Kasumi-1 (cell line): Measurements from ENCODE around the gene ASCC1.
"Not testable (repeated sequence)": the region's sequence is repeated elsewhere in the genome, so short reads cannot be mapped to it uniquely, and the experiment has no call there.

ENCODE experiments used
- DNase-seq, 2 experiments: peaks; one replicate each; lab custom pipeline; 2025; lab: John Stamatoyannopoulos, UW

Gene ASCC1

GRCh38 chr10:72249176-72249862 lies 33.2 kb upstream of the ASCC1 start:
- DNase-seq = not testable (repeated sequence)

- DNase-seq = peak; percentile 95 to 96
Observed at GRCh38 chr10:72248468-72249151, 32.5 kb upstream of the ASCC1 start.

DNA sequence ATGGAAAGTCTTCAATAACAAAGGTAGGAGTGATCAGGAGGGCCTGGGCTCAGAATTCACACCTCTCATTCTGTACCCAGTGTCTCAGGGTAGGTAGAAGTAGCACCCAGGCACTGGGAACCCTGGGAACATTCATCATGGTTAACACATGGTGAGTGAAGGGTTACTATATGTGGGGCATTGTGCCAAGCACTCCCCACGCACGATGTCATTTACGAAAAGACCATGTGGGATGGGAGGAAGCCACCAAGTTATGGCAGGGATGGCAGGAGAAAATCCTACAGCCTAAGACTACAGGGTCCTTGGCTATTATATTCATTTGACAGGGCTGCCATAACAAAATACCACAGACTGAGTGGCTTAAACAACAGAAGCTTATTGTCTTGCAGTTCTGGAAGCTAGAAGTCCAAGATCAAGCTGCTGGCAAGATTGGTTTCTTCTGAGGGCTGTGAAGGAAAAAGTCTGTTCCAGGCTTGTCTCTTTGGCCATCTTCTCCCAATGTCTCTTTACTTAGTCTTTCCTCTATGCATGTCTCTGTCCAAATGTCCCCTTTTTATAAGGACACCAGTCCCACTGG lies 30.0 kb upstream of the ASCC1 start:
- no peak for DNase-seq

DNA sequence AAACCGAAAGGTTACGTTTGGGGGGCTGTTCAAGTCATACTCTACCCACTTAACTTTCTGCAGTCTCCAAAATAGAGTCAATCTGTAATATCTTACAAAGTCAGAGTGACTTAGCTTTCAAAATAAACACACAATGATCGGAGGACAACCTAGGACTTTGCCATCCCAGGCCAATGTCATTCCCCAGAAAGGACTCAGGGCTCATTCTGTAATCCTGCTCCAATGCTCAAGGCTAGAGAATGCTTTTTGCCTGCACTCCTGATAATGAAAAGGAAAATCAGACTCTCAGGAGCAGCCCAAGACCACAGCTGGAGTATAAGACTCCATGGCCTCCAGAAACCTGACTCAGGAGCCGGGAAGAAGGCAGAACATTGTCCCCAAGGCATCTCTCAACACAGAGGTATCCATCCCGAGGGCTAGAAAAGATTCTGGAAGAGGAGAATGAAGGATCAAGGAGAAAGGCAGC lies 28.5 kb upstream of the ASCC1 start:
- DNase-seq = no peak

GRCh38 chr10:72243822-72244437 lies 27.9 kb upstream of the ASCC1 start:
- DNase-seq = no peak

GRCh38 chr10:72242675-72243074 lies 26.6 kb upstream of the ASCC1 start:
- peak; percentile 56 to 71 for DNase-seq

- no peak for DNase-seq
Observed at GRCh38 chr10:72241691-72242252, 25.7 kb upstream of the ASCC1 start.

- no peak for DNase-seq
Observed at GRCh38 chr10:72240371-72240770, 24.3 kb upstream of the ASCC1 start.

GRCh38 chr10:72239409-72239808 lies 23.3 kb upstream of the ASCC1 start:
- DNase-seq = no peak

DNA sequence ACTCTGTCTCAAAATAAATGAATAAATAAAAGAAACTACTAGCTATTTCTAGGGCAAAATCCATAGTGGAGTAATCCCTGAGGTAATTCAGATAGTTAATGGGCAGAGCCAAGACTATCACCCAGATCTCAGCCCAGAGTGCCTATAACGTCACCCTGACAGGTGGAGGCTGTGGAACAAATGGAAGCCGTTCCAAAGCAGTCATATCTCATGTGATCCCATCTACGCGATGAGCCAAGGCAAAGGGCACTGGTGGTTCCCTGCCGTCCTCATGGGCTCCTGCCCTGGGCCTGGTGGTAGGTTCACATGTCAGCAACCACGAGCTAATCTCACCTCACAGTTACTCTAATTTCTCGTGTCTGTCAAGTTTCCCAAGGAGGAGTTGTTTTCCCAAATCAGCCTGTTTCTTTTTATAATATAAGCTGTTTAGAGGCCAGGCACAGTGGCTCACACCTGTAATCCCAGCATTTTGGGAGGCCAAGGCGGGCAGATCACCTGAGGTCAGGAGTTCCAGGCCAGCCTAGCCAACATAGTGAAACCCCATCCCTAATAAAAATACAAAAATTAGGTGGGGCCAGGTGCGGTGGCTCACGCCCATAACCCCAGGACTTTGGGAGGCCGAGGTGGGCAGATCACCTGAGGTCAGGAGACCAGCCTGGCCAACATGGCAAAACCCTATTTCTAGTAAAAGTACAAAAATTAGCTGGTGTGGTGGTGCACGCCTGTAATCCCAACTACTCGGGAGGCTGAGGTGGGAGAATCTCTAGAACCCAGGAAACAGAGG lies 22.5 kb upstream of the ASCC1 start:
- no peak for DNase-seq

DNA sequence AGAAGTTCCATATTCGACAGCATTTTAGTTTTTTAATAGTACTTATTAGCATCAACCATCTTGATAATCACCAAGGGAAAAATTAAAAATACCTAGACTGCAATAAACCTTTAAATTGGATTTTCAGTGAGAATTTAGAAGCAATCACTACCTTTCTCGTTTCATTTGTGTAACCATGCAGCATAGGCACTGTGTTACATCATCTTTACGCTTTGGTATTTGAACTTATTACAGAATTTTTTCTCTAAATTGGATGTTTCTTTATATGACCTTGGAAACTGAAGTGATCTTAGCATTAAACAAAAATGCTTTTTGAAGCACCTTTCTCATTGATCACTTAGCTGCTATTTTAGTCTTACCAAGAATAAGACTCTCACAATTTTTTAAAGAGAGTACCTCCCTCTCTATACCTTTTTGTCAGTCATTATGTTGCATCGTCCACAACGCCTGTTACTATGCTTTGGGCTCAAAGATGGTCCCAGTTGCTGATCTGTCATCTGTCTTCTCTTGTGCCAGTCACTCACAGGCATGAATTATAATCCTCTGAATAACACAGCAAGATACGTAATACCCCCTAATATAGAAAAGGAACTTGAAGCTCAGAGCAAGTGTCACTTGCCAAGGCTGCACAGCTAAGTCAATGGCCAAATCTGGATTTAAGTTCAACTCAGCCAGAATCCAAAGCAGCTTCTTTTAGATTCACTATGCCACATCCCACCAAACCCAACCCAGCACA lies 19.6 kb upstream of the ASCC1 start:
- DNase-seq = no peak

- DNase-seq = no peak
Observed at GRCh38 chr10:72234560-72235095, 18.6 kb upstream of the ASCC1 start.

DNA sequence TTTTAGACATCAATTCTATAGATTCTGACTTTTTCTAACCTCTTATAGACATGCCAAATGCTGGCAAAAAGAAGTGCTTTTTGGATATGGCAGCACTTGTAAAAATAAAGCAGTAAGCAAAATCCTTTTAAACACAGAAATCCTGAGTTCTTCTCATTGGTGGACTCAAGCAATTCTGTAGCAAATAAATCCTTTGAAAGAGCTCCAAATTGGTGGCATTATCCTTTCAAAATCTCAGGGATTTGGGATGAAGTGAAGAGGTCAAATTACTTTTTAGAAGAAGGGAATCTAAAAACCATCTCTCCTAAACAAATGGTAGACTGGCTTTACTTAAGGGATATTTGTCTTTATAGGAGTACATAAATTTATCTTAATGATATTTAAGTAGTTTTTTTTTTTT lies 17.5 kb upstream of the ASCC1 start:
- no peak for DNase-seq

GRCh38 chr10:72229261-72230251 lies 13.5 kb upstream of the ASCC1 start:
- DNase-seq = no peak

- DNase-seq = no peak
Observed at GRCh38 chr10:72228318-72228751, 12.3 kb upstream of the ASCC1 start.

DNA sequence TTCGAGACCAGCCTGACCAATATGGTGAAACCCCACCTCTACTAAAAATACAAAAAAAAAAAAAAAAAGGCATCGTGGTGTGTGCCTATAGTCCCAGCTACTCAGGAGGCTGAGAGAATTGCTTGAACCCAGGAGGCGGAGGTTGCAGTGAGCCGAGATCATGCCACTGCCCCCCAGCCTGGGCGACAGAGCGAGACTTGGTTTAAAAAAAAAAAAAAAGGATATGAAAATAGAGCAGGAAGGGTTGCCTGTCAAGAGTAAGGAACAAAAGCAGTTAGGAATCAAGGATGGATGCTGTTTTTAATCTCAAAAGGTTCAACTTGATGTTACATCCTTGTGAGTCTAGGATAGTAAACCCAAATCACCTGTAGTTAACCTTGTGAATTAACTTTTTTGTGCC lies 11.8 kb upstream of the ASCC1 start:
- DNase-seq = no peak

- no peak for DNase-seq
Observed at GRCh38 chr10:72226418-72227027, 10.4 kb upstream of the ASCC1 start.

- not testable (repeated sequence) for DNase-seq
Observed at GRCh38 chr10:72224191-72224590, 8.1 kb upstream of the ASCC1 start.

- DNase-seq = no peak
Observed at GRCh38 chr10:72223743-72224101, 7.6 kb upstream of the ASCC1 start.
